IPS-20b (cell line): Measurements from ENCODE around the gene MOV10L1.
"Not testable (repeated sequence)": the region's sequence is repeated elsewhere in the genome, so short reads cannot be mapped to it uniquely, and the experiment has no call there.

Experiments used
- H3K27ac ChIP-seq: one replicate; pipeline ENCODE4 v1.5.1; 2013; ENCODE audit warnings: low read length
- H3K27me3 ChIP-seq: 2 replicates; pipeline ENCODE4 v1.6.1; 2013; ENCODE audit warnings: mild to moderate bottlenecking, low read length, inconsistent platforms; ENCODE audit not compliant: insufficient read depth
- H3K36me3 ChIP-seq: 2 replicates; pipeline ENCODE4 v1.6.1; 2013; ENCODE audit warnings: low read depth, mild to moderate bottlenecking, inconsistent platforms, low read length, moderate library complexity; ENCODE audit not compliant: insufficient read depth
- H3K4me1 ChIP-seq: 2 replicates; pipeline ENCODE4 v1.6.1; 2013; ENCODE audit warnings: mild to moderate bottlenecking, control low read depth, inconsistent platforms, low read length, moderate library complexity; ENCODE audit not compliant: insufficient read depth
- H3K4me3 ChIP-seq: 2 replicates; pipeline ENCODE4 v1.5.1; 2013; ENCODE audit warnings: mild to moderate bottlenecking, low read length, inconsistent platforms
- H3K9ac ChIP-seq: 2 replicates; pipeline ENCODE4 v1.6.1; 2013; ENCODE audit warnings: low read depth, mild to moderate bottlenecking, inconsistent platforms, low read length, moderate library complexity
- H3K9me3 ChIP-seq: 2 replicates; pipeline ENCODE4 v1.6.1; 2013; ENCODE audit warnings: mild to moderate bottlenecking, low read depth, low read length, inconsistent platforms; ENCODE audit not compliant: insufficient read depth

MOV10L1 gene

GRCh38 chr22:50083462-50084079 is 6.2 kb upstream of the MOV10L1 start:
- Histone ChIP-seq H3K9me3 (no peaks in the 10 kb centered on the region), H3K4me3 (no peak overlapping the region), H3K27me3 (no peaks in the 10 kb centered on the region; the same call in 1 of the 2 replicates), H3K4me1 (0 out of 2 replicates have a peak, but pooled peaks cover 7% of the 10 kb centered on the region), H3K36me3 (no peaks in the 10 kb centered on the region), H3K9ac (no peak overlapping the region), H3K27ac (no peak overlapping the region)

GRCh38 chr22:50084080-50084477 is 5.7 kb upstream of the MOV10L1 start:
- Histone ChIP-seq H3K9me3 (no peaks in the 10 kb centered on the region), H3K9ac (no peak overlapping the region), H3K27me3 (no peaks in the 10 kb centered on the region; the same call in 1 of the 2 replicates), H3K27ac (no peak overlapping the region), H3K4me3 (no peak overlapping the region), H3K4me1 (0 out of 2 replicates have a peak, but pooled peaks cover 7% of the 10 kb centered on the region), H3K36me3 (no peaks in the 10 kb centered on the region)

GRCh38 chr22:50084614-50085021 is 5.2 kb upstream of the MOV10L1 start:
- H3K9ac ChIP-seq = no peak overlapping the region
- 0 out of 2 replicates have a peak, but pooled peaks cover 7% of the 10 kb centered on the region for H3K4me1 ChIP-seq
- H3K4me3 ChIP-seq = no peak overlapping the region
- no peaks in the 10 kb centered on the region; the same call in 1 of the 2 replicates for H3K27me3 ChIP-seq
- no peak overlapping the region for H3K27ac ChIP-seq
- no peaks in the 10 kb centered on the region for H3K36me3 ChIP-seq
- H3K9me3 ChIP-seq = no peaks in the 10 kb centered on the region

- H3K36me3 ChIP-seq = no peaks in the 10 kb centered on the region
- 0 out of 2 replicates have a peak, but pooled peaks cover 7% of the 10 kb centered on the region for H3K4me1 ChIP-seq
- H3K27ac ChIP-seq = no peak within 1 kb of the TSS
- H3K4me3 ChIP-seq = no peak within 1 kb of the TSS; the same call in 1 of the 2 replicates
- no peaks in the 10 kb centered on the region; the same call in 1 of the 2 replicates for H3K27me3 ChIP-seq
- no peak within 1 kb of the TSS for H3K9ac ChIP-seq
- H3K9me3 ChIP-seq = no peaks in the 10 kb centered on the region
Measured at GRCh38 chr22:50085211-50085972, 4.4 kb upstream of the MOV10L1 start, which contains the start of gene MLC1. MLC1 (minus strand) TSS chr22:50085426; CDS start chr22:50084902, 524 bp downstream.

GRCh38 chr22:50086526-50086925 is 3.3 kb upstream of the MOV10L1 start:
- no peak overlapping the region for H3K27ac ChIP-seq
- no peak overlapping the region for H3K4me3 ChIP-seq
- H3K9me3 ChIP-seq = no peaks in the 10 kb centered on the region
- H3K36me3 ChIP-seq = no peaks in the 10 kb centered on the region
- H3K9ac ChIP-seq = no peak overlapping the region
- 0 out of 2 replicates have a peak, but pooled peaks cover 7% of the 10 kb centered on the region for H3K4me1 ChIP-seq
- no peaks in the 10 kb centered on the region; the same call in 1 of the 2 replicates for H3K27me3 ChIP-seq

- not testable (repeated sequence) for H3K27me3 ChIP-seq, H3K4me1 ChIP-seq, H3K9me3 ChIP-seq, H3K9ac ChIP-seq, H3K27ac ChIP-seq, H3K36me3 ChIP-seq, H3K4me3 ChIP-seq
Measured at GRCh38 chr22:50086975-50087374, 2.8 kb upstream of the MOV10L1 start.

GRCh38 chr22:50087646-50088045 is 2.2 kb upstream of the MOV10L1 start:
- no peaks in the 10 kb centered on the region; the same call in 1 of the 2 replicates for H3K27me3 ChIP-seq
- H3K9ac ChIP-seq = no peak overlapping the region
- H3K27ac ChIP-seq = no peak overlapping the region
- H3K4me3 ChIP-seq = no peak overlapping the region
- H3K4me1 ChIP-seq = 0 out of 2 replicates have a peak, but pooled peaks cover 7% of the 10 kb centered on the region
- H3K9me3 ChIP-seq = no peaks in the 10 kb centered on the region
- H3K36me3 ChIP-seq = no peaks in the 10 kb centered on the region

GRCh38 chr22:50088096-50088495 is 1.7 kb upstream of the MOV10L1 start:
- Histone ChIP-seq H3K36me3 (no peaks in the 10 kb centered on the region), H3K27ac (no peak overlapping the region), H3K4me1 (0 out of 2 replicates have a peak, but pooled peaks cover 7% of the 10 kb centered on the region), H3K4me3 (no peak overlapping the region), H3K9ac (no peak overlapping the region), H3K27me3 (no peaks in the 10 kb centered on the region; the same call in 1 of the 2 replicates), H3K9me3 (no peaks in the 10 kb centered on the region)

- no peak overlapping the region for H3K9ac ChIP-seq
- 0 out of 2 replicates have a peak, but pooled peaks cover 7% of the 10 kb centered on the region for H3K4me1 ChIP-seq
- H3K27ac ChIP-seq = no peak overlapping the region
- no peaks in the 10 kb centered on the region; the same call in 1 of the 2 replicates for H3K27me3 ChIP-seq
- H3K9me3 ChIP-seq = no peaks in the 10 kb centered on the region
- H3K36me3 ChIP-seq = no peaks in the 10 kb centered on the region
- no peak overlapping the region for H3K4me3 ChIP-seq
Measured at GRCh38 chr22:50089231-50089630, 575 bp upstream of the MOV10L1 start.

- Histone ChIP-seq H3K4me1 (0 out of 2 replicates have a peak, but pooled peaks cover under 1% of the 10 kb centered on the region), H3K27me3 (no peaks in the 10 kb centered on the region; the same call in 1 of the 2 replicates), H3K27ac (no peak overlapping the region)
Measured at GRCh38 chr22:50090412-50090714, 557 bp downstream of the MOV10L1 start.

GRCh38 chr22:50091092-50091768 is 1.4 kb downstream of the MOV10L1 start:
- Histone ChIP-seq H3K27me3 (no peaks in the 10 kb centered on the region; the same call in 1 of the 2 replicates), H3K4me1 (no peaks in the 10 kb centered on the region), H3K9me3 (no peaks in the 10 kb centered on the region), H3K27ac (no peak overlapping the region), H3K4me3 (no peak overlapping the region), H3K36me3 (no peaks in the 10 kb centered on the region), H3K9ac (no peak overlapping the region)

More at GRCh38 chr22:50090412-50090714, 557 bp downstream of the MOV10L1 start:
- Histone ChIP-seq H3K4me3 (no peak overlapping the region), H3K36me3 (no peaks in the 10 kb centered on the region), H3K9me3 (no peaks in the 10 kb centered on the region), H3K9ac (no peak overlapping the region)
